Liver (tissue), 3 donors: ENCODE results near the gene TTC39A.

Source experiments
- EGR1 ChIP-seq, 2 donors: IDR thresholded peaks; 2 replicates each; pipeline ENCODE4 v1.6.1; 2016 to 2018; ENCODE audit warnings: antibody characterized with exemption in 2 of 2, low read depth in 2 of 2
- FOXA1 ChIP-seq: IDR thresholded peaks from 2 replicates; pipeline ENCODE4 v1.6.1; 2016; ENCODE audit warnings: antibody characterized with exemption
- FOXA2 ChIP-seq: IDR thresholded peaks from 2 replicates; pipeline ENCODE4 v1.6.1; 2016; ENCODE audit warnings: antibody characterized with exemption
- HNF4A ChIP-seq, 2 donors: conservative IDR thresholded peaks; 2 replicates each; pipeline ENCODE4 v1.6.1; 2016; ENCODE audit warnings: antibody characterized with exemption in 2 of 2, mild to moderate bottlenecking in 2 of 2
- HNF4G ChIP-seq: IDR thresholded peaks from 2 replicates; pipeline ENCODE4 v1.6.1; 2016; ENCODE audit warnings: antibody characterized with exemption
- RAD21 ChIP-seq, 2 donors: IDR thresholded peaks; 2 replicates each; pipeline ENCODE4 v1.6.1; 2016; ENCODE audit warnings: antibody characterized with exemption in 2 of 2, mild to moderate bottlenecking in 2 of 2
- YY1 ChIP-seq: IDR thresholded peaks from 2 replicates; pipeline ENCODE4 v1.6.1; 2016; ENCODE audit warnings: antibody characterized with exemption, mild to moderate bottlenecking
- TF ChIP-seq, protein P1 (sequence below): IDR thresholded peaks from 2 replicates; pipeline ENCODE4 v1.6.1; 2016; ENCODE audit warnings: antibody characterized with exemption
- TF ChIP-seq, protein P2 (sequence below): fragments of 150-350 bp; IDR thresholded peaks from 2 replicates; pipeline ENCODE4 v1.5.1; 2017; ENCODE audit warnings: improper control_type of control experiment, low read depth, low read length; ENCODE audit not compliant: missing input control
- donor health status: healthy.
- donor health status: healthy.

DNA sequence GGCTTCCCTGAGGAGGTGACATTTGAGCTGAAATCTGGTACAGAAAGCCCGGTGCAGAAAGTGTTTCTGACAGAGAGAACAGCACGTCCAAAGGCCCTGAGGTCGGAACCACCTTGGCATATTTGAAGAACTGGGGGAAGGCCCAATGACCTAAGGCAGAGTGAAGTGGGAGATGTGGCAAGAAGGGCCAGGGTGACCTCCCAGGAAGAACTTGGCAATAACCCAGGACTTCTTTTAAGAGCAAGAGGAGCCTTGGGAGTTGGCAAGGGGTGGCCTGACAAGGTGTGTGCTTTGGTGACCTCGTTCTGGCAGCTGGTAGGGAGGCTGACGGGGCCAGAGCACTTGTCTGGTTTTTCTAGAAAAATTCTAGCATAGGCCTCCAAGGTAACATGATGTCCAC is 23.4 kb downstream of the TTC39A start:
- TF ChIP-seq HNF4A (conservative IDR thresholded peaks at IDR 0.05) (no peak), RAD21 (IDR thresholded peaks at IDR 0.05) (no peak), FOXA1 (no peak), YY1 (no peak), HNF4G (no peak), EGR1 (IDR thresholded peaks at IDR 0.05; ENCODE audit: low read depth in 2 of 2) (no peak), FOXA2 (no peak)
- TF ChIP-seq, protein P1, sequence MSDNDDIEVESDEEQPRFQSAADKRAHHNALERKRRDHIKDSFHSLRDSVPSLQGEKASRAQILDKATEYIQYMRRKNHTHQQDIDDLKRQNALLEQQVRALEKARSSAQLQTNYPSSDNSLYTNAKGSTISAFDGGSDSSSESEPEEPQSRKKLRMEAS = no peak
- TF ChIP-seq, protein P2, sequence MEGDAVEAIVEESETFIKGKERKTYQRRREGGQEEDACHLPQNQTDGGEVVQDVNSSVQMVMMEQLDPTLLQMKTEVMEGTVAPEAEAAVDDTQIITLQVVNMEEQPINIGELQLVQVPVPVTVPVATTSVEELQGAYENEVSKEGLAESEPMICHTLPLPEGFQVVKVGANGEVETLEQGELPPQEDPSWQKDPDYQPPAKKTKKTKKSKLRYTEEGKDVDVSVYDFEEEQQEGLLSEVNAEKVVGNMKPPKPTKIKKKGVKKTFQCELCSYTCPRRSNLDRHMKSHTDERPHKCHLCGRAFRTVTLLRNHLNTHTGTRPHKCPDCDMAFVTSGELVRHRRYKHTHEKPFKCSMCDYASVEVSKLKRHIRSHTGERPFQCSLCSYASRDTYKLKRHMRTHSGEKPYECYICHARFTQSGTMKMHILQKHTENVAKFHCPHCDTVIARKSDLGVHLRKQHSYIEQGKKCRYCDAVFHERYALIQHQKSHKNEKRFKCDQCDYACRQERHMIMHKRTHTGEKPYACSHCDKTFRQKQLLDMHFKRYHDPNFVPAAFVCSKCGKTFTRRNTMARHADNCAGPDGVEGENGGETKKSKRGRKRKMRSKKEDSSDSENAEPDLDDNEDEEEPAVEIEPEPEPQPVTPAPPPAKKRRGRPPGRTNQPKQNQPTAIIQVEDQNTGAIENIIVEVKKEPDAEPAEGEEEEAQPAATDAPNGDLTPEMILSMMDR = no peak
